Stimulated activated CD4-positive, alpha-beta T cell treated with anti-CD3 and anti-CD28 coated beads, Interleukin-4, amount 100 ng/mL, for 48 hours (primary cell): ENCODE results near the gene AKR7A3.
"Not testable (repeated sequence)": the region's sequence is repeated elsewhere in the genome, so short reads cannot be mapped to it uniquely, and the experiment has no call there.

ENCODE experiments used
- DNase-seq, 2 donors: peaks; one replicate each; pipeline ENCODE4 v3.0.0-alpha.2; 2020; ENCODE audit warnings: low read depth in 2 of 2

The AKR7A3 gene

DNA sequence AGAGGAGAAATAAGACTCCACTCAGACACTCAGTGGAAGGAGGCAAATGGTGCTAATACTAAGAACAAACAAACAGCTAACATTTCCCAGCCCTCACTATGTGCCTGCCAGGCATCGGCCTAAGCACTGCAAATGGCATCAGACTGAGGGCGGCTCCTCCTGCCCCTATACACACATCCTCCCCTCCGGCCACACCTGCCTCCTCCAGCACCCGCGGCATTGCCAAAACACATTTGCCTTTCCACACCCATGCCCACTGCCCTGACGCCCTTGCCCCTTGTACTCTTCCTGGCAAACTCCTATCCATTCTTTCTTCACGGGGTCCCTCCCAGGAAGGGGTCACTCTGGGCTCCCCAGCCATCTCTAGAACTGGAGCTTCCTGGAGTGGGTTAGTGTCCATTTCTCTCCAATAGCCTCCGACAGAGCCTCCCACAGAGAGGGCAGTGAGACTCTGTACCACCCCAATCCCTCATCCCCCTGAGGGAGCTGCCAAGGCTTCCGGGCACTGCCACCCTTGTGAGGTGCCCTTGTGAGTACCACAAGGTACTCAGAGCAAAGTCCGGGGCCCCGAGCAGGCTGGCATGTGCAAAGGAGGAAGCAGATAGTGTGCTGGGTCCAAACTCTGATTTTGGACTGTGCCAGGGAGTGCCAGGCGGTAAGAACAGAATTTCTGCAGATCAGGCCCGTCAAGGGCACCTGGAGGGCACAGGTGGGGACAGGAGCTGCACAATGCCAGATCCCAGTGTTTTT lies 959 bp downstream of the AKR7A3 start:
- no peak for DNase-seq

DNA sequence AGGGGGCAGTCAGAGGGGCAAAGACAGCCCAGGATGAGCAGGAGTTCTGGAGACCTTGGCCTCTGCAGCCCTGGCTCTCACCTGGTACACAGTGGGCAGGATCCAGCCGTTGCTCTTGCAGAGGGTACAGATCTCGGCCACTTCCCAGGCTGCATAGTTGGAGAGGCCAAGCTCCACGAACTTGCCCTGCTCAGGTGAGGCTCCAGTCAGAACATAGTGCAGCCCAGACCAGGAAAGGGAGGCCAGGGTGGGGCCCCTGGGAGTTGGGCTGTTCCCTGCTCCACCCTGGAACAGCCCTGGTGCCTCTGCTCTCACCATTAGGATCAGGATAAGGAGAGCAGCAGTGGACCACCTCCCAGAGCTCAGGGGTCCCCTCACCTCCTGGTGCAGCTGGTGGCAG lies 2.8 kb downstream of the AKR7A3 start:
- not testable (repeated sequence) for DNase-seq

DNA sequence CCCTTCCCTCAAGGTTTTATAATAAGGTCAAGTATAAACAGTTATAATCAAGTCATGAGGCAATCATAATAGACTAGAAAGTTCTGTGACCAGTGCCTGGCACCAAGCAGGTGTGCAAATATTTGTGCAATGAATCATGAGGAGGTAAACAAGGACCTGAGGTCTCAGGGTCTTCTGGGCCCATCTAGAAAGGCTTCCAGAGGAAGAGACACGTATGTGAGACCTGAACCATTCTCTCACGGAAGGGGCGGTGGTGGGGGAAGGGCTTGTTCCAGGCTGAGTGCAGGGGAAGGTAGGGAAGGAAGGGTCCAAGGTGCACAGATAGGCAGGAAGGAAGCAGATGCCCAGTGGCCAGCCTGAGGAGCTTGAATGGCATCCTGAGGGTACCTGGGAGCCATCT lies 3.2 kb downstream of the AKR7A3 start:
- not testable (repeated sequence) for DNase-seq

DNA sequence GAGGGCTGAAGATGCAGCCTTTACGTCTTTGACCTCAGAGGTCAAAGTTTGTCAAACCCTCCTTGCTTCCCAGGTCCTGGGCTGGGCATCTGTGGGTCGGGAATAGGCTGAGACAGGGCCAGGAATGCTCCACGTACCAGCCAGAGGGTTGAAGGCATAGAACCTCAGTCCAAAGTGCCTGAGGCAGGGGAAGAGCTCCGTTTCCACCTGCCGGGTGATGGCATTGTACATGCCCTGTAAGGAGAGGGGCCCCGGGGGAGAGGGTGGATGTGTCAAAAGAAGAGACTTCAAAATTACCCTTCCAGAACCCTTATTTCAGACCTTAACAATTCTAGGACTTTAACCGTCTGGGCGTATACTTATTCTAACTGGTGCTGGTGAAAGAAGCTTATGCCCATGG lies 3.7 kb downstream of the AKR7A3 start:
- DNase-seq, result no peak

DNA sequence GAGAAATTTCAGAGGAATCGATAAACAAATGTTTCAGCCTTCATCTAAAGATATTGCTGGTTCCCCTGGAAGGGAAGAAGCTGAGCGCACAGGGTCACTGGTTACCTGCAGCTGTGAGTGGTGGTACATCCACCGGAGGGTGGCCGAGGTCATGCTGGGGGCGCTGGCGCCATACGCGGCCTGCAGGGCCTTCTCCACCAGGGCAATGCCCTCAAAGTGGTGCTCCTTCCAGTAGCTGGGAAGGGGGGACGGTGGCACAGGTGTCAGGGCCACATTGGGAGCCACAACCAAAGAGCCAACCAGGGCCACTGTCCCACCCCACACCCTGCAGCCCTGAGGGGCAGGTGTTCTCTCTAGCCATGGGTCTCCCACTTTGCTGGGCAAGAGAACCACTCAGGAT lies 4.7 kb downstream of the AKR7A3 start:
- DNase-seq, result no peak

GRCh38 chr1:19274636-19275035 lies 13.9 kb downstream of the AKR7A3 start:
- no peak for DNase-seq

DNA sequence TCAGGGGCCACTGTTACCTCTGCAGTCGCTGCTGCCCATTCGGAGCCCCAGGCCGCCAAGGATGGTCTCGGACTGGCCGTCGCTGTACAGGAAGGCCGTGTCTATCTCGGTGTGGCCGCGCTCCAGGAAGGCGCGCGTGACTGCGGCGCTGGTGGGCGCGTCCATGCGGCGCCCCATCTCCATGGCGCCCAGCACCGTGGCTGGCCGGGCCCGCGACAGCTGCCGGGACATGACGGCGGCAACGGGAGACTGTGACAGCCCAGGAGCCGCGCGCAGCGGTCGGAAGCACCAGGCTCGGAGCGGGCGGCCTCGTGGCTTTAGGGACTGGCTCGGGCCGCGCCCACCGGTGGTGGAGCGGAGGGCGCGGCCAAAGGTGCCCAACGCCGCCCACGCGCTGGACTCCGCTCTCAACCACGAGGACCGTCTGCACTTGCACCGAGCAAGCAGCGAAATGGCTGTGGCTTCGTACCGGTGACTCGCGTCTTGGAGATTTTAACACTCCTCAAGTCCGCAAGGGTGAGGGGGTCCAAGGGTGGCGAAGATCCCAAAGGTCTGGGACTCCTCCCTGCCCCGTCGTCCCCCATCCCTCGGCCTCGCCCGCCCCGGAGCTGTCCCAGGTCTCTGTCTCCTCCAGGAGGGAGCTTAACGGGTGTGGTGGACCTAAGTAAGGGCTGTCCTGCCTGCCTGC lies 14.6 kb downstream of the AKR7A3 start:
- not testable (repeated sequence) for DNase-seq

- no peak for DNase-seq
These were observed 15.3 kb downstream of the AKR7A3 start for GRCh38 chr1:19273106-19273843.

DNA sequence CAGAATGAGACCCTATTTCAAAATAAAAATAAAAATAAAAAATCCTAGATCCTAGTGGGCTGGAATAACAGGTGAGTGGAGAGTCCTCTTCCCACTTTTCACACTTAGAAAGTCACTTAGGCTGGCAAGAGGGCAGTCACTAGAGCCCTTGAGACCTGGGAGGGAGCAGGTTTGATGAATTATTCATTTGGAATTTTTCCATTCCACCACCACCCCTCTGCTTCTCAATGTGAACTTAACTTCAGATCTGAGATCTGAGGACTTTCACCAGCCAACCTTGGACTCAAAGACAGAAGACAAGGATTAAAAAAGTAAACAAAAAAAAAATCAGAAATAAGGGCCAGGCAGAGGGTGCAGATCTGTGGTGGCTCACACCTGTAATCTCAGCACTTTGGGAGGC lies 16.5 kb downstream of the AKR7A3 start:
- no peak for DNase-seq

GRCh38 chr1:19270343-19270730 lies 18.2 kb downstream of the AKR7A3 start:
- DNase-seq, result not testable (repeated sequence)

GRCh38 chr1:19269427-19270342 lies 18.9 kb downstream of the AKR7A3 start:
- not testable (repeated sequence) for DNase-seq

- no peak for DNase-seq
These were observed 20.1 kb downstream of the AKR7A3 start for GRCh38 chr1:19268445-19268844.

- no peak for DNase-seq
These were observed 25.8 kb downstream of the AKR7A3 start for GRCh38 chr1:19262744-19263143.

DNA sequence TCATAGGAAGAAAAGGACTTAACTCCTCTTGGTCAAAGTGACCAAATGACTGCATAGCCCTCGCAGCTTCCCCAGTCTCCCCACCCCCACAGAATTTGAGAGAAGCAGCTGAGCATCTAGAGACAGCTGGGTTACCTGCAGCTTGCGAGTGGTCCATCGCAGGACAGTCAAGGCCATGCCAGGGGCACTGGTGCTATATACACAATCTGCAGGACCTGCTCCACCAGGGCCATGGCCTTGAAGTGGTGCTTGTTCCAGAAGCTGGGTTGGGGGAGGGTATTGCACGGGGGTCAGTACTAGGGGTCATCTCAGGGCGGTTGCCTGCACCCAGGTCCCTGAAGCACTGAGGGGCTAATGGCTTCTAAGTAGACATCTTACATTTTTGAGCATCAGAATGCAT lies 26.5 kb downstream of the AKR7A3 start:
- DNase-seq, result no peak

DNA sequence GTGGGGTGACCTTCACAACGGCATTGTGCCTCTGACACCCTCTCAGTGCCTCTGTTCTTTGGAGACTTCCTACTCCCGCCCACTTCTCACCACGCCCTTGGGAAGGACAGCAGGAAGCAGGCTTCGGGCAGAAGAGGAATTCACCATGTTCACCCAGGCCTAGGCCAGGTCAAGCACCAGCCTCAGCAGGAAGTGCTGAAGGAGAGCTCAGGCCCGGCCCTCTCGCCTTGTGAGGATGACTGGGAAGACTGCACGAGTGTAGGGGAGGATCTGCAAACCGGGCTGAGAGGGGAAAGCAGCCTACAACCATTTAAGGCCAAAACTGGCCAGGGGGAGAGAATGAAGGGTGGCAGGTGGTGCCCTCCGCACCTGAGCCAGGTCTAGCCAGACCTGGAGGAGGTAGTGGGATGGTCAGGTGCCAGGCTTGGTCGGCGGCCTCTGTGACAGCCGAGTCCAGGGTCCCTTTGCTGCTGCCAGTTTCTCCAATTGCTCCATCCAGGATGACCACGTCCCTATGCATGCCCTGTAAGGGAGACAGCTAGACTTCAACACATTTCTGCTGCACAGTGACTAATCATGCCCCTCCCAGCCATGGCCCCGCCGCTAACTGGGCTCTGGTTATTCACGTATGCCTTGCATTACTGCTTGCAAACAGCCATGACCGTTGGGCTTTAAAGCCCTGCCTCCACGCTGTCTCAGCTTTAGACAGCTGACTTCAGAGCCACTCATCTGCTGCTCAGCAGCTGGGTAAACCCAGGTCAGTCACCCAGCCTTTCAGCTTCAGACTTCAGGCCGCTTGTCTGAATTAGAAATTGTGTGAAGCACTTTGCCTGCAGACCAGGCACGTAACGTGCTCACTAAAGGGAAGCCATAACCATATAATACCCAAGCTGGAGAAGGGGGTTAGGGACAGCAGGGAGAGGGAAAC lies 28.1 kb downstream of the AKR7A3 start:
- no peak for DNase-seq

DNA sequence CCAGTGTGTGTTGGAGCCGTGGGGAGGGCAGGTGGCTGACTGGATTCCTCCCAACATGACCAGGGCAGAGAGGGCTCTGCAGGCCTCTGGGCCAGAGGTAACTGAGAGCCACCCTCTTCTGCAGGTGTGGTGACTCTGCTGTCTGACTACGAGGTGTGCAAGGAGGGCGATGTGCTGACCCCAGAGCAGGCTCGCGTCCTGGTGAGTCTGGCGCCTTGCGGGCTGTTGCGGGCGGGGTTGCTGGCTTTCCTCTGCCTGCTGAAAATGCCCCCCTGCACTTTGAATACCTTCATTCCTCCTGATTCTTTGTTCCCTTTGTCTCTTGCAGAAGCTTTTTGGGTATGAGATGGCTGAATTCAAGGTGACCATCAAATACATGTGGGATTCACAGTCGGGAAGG lies 30.2 kb downstream of the AKR7A3 start:
- no peak for DNase-seq

DNA sequence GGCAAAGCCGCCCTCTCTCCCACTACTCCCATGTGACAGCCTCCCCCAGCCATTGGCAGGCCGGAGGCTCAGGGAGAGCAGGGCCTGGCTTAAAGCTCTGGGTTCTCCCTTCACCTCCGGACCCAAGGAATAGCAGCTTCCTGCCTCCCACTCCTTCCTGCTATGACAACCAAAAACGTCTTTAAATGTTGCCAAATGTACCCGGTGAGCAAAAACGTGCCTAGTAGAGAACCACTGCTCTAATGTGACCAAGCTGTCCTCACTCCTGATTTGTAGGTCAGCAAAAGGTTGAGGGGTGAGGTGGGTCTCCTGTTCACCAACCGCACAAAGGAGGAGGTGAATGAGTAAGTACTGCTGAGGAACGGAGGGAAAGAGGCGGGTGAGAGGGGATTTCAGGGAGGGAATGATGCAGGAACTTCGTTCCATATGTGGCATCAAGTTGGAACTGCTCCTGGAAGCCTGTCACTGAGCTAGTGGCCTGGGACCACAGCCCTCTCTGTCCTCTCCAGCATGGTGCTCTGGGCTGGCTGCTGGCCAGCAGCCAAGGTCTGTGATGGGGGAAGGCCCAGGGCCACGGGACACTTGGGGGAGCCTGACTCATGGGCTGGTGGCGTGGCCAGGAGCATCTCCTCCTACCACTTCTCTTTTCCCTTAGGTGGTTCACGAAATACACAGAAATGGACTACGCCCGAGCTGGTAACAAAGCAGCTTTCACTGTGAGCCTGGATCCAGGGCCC lies 31.2 kb downstream of the AKR7A3 start:
- peak in 1 of 2 donors; percentile 39 for DNase-seq

GRCh38 chr1:19256301-19256700 lies 32.3 kb downstream of the AKR7A3 start:
- not testable (repeated sequence) for DNase-seq

- DNase-seq, result no peak
These were observed 33.3 kb downstream of the AKR7A3 start for GRCh38 chr1:19255288-19255687.

GRCh38 chr1:19254416-19254815 lies 34.2 kb downstream of the AKR7A3 start:
- DNase-seq, result no peak
